ENCODE data around the gene ASCC2. TPM values are rescaled to one million over a fixed set of nuclear protein-coding genes. Genes with fewer than 3 reads are reported as not detected.
"Not testable (repeated sequence)": the region's sequence is repeated elsewhere in the genome, so short reads cannot be mapped to it uniquely, and the experiment has no call there.

ASCC2 gene
- polyA plus RNA-seq, 4 donors, result 38.3 to 80.1 (median 57.9) TPM

DNA sequence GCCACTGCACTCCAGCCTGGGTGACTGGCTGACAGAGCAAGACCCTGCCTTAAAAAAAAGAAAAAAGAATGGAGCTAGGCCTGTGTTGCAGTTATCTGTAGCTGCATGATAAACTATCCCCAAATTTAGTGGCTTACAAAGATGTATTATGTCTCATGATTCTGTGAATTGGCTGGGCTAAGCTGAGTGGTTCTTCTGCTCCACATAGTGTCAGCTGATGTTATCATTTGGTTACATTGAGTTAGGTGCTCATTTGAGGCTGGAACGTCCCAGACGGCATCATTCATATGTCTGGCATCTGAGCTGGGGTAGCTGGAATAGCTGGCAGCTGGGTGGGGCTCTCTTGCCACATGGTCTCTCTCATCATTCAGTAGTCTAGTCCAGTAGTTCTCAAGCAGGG is 8.2 kb upstream of the ASCC2 start:
- DNase-seq, result no peak
- no peak overlapping the region for H3K4me3 ChIP-seq (ENCODE audit: low read depth in 1 of 3, low read length in 3 of 3)
- H3K9me3 ChIP-seq (ENCODE audit: control insufficient read depth in 2 of 2, insufficient read depth in 1 of 2, low read depth in 1 of 2, low read length in 1 of 2), result peaks cover 0 to 8% of the 10 kb centered on the region in 2 donors
- no peak for FAIRE-seq
- no peak overlapping the region for H3K27ac ChIP-seq (ENCODE audit: low read depth in 1 of 3, low read length in 2 of 3)
- 93 to 96% (median 95%) methylated on average over 2 of the region's 2 CpGs for WGBS, 3 donors
- H3K27me3 ChIP-seq (ENCODE audit: control insufficient read depth in 3 of 3, insufficient read depth in 3 of 3, low read length in 3 of 3), result no peaks in the 10 kb centered on the region
- no peaks in the 10 kb centered on the region for H3K36me3 ChIP-seq (ENCODE audit: control insufficient read depth in 3 of 3, insufficient read depth in 2 of 3, low read depth in 1 of 3, low read length in 3 of 3)
- no peaks in the 10 kb centered on the region for H3K4me1 ChIP-seq (ENCODE audit: control insufficient read depth in 3 of 3, insufficient read depth in 2 of 3, low read depth in 1 of 3, low read length in 2 of 3)

DNA sequence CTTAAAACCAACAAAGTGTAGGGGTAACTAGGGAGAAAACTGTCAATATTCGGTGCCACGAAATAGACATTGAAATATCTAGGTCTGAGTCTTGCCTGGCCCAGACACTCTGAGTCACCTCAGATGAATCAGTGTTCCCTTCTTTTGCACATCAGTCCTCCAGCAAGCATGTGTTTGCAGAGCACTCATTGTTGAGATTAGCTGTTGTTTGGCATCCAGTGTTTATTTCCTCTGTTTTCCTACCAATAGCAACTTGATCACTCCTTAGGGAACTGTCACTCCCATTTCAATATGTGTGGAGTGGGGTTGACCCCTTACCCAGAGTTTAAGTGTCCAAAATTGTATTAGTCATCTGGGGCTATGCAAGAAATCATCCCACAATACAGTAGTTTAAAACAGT is 4.7 kb upstream of the ASCC2 start:
- Histone ChIP-seq H3K27ac (ENCODE audit: low read depth in 1 of 3, low read length in 2 of 3) (no peak overlapping the region), H3K9me3 (ENCODE audit: control insufficient read depth in 2 of 2, insufficient read depth in 1 of 2, low read depth in 1 of 2, low read length in 1 of 2) (peaks cover 0 to 8% of the 10 kb centered on the region in 2 donors), H3K4me3 (ENCODE audit: low read depth in 1 of 3, low read length in 3 of 3) (no peak overlapping the region), H3K36me3 (ENCODE audit: control insufficient read depth in 3 of 3, insufficient read depth in 2 of 3, low read depth in 1 of 3, low read length in 3 of 3) (no peaks in the 10 kb centered on the region), H3K4me1 (ENCODE audit: control insufficient read depth in 3 of 3, insufficient read depth in 2 of 3, low read depth in 1 of 3, low read length in 2 of 3) (no peaks in the 10 kb centered on the region), H3K27me3 (ENCODE audit: control insufficient read depth in 3 of 3, insufficient read depth in 3 of 3, low read length in 3 of 3) (no peaks in the 10 kb centered on the region)
- 55 to 85% (median 79%) methylated on average over 2 of the region's 2 CpGs for WGBS, 3 donors
- FAIRE-seq (no peak), DNase-seq (peak in 1 of 2 donors; percentile 2)

DNA sequence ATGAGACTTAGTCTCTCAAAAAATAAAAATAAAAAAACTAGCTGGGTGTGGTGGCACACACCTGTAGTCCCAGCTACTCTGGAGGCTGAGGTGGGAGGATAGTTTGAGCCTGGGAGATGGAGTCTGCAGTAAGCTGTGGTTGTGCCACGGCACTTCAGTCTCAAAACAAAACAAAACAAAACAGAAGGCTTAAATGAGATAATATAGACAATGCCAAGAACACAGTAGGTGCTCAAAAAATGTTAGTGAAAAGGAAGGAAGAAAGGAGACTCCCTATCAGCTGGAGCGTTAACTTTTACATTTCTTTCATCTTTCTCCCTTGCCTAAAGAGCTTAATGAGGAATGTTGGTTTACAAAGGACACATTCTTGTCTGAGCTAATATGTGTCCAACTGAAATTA is 4.1 kb upstream of the ASCC2 start:
- Histone ChIP-seq H3K9me3 (ENCODE audit: control insufficient read depth in 2 of 2, insufficient read depth in 1 of 2, low read depth in 1 of 2, low read length in 1 of 2) (peaks cover 0 to 8% of the 10 kb centered on the region in 2 donors), H3K36me3 (ENCODE audit: control insufficient read depth in 3 of 3, insufficient read depth in 2 of 3, low read depth in 1 of 3, low read length in 3 of 3) (no peaks in the 10 kb centered on the region), H3K27ac (ENCODE audit: low read depth in 1 of 3, low read length in 2 of 3) (no peak overlapping the region), H3K27me3 (ENCODE audit: control insufficient read depth in 3 of 3, insufficient read depth in 3 of 3, low read length in 3 of 3) (no peaks in the 10 kb centered on the region), H3K4me3 (ENCODE audit: low read depth in 1 of 3, low read length in 3 of 3) (no peak overlapping the region), H3K4me1 (ENCODE audit: control insufficient read depth in 3 of 3, insufficient read depth in 2 of 3, low read depth in 1 of 3, low read length in 2 of 3) (no peaks in the 10 kb centered on the region)
- no peak for FAIRE-seq
- WGBS, 3 donors, result 67 to 80% (median 77%) methylated on average over 2 of the region's 2 CpGs
- no peak for DNase-seq

DNA sequence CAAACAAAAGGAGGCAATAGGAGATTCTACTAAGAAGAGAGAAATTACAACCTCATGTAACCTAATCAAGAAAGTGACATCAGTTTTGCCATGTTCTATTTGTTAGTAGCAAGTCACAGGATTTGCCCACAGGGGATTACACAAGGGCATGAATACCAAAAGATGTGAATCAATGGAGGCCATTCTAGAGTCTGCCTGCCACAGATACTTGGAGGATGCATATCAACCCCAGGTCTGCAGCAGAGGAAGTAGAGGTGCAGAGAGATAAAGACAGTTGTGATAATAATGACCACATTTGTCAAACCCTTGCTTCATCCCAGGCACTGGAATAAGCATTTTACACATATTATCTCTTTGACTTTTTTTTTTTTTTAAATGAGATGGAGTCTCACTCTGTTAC is 2.4 kb upstream of the ASCC2 start:
- FAIRE-seq (no peak), DNase-seq (no peak)
- H3K4me1 ChIP-seq (ENCODE audit: control insufficient read depth in 3 of 3, insufficient read depth in 2 of 3, low read depth in 1 of 3, low read length in 2 of 3), result no peaks in the 10 kb centered on the region
- H3K9me3 ChIP-seq (ENCODE audit: control insufficient read depth in 2 of 2, insufficient read depth in 1 of 2, low read depth in 1 of 2, low read length in 1 of 2), result no peaks in the 10 kb centered on the region
- no peaks in the 10 kb centered on the region for H3K36me3 ChIP-seq (ENCODE audit: control insufficient read depth in 3 of 3, insufficient read depth in 2 of 3, low read depth in 1 of 3, low read length in 3 of 3)
- H3K27me3 ChIP-seq (ENCODE audit: control insufficient read depth in 3 of 3, insufficient read depth in 3 of 3, low read length in 3 of 3), result no peaks in the 10 kb centered on the region
- H3K4me3 ChIP-seq (ENCODE audit: low read depth in 1 of 3, low read length in 3 of 3), result no peak overlapping the region
- no peak overlapping the region for H3K27ac ChIP-seq (ENCODE audit: low read depth in 1 of 3, low read length in 2 of 3)

DNA sequence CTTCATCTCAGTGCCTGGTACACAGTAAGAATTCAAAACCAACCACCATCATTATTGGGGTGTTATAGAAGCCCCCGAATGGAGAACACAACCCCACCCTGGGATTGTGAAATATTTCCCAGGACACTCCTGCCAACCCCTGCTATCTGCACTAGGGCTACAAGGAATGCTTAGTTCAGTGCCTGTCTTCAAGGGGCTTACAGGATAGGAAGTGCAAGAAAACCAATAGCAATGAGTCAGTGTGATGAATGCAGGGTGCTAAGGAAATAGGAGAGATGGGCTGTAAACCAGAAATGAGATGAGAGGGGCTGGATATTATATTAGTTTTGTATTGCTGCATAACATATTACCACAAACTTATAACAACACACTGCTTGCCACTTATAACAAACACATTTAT is 965 bp upstream of the ASCC2 start:
- H3K27me3 ChIP-seq (ENCODE audit: control insufficient read depth in 3 of 3, insufficient read depth in 3 of 3, low read length in 3 of 3), result no peaks in the 10 kb centered on the region
- 20 to 80% (median 70%) methylated on average over 1 of the region's 1 CpG for WGBS, 3 donors
- H3K9me3 ChIP-seq (ENCODE audit: control insufficient read depth in 2 of 2, insufficient read depth in 1 of 2, low read depth in 1 of 2, low read length in 1 of 2), result no peaks in the 10 kb centered on the region
- H3K36me3 ChIP-seq (ENCODE audit: control insufficient read depth in 3 of 3, insufficient read depth in 2 of 3, low read depth in 1 of 3, low read length in 3 of 3), result peaks cover 0 to 8% (median 1%) of the 10 kb centered on the region in 3 donors
- H3K4me1 ChIP-seq (ENCODE audit: control insufficient read depth in 3 of 3, insufficient read depth in 2 of 3, low read depth in 1 of 3, low read length in 2 of 3), result no peaks in the 10 kb centered on the region
- H3K4me3 ChIP-seq (ENCODE audit: low read depth in 1 of 3, low read length in 3 of 3), result no peak overlapping the region
- FAIRE-seq (no peak), DNase-seq (no peak)
- H3K27ac ChIP-seq (ENCODE audit: low read depth in 1 of 3, low read length in 2 of 3), result no peak overlapping the region

DNA sequence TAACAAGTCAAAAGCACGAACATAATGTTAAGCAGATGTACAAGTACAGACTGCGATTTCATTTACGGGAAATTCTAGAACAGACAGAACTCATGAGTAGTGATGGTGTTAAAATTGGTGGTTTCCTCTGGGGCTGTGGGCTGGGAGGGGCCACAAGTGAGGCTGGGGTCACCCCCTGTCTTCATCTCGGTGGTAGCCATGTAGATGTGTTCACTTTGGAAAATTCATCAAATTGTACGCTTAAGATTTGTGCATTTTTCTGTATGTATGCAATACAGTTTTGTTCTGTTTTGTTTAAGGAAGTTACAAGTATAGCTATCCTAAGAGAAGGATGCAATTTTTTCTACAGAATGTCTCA is 504 bp upstream of the ASCC2 start:
- Histone ChIP-seq H3K36me3 (ENCODE audit: control insufficient read depth in 3 of 3, insufficient read depth in 2 of 3, low read depth in 1 of 3, low read length in 3 of 3) (peaks cover under 1 to 11% (median 2%) of the 10 kb centered on the region in 3 donors), H3K4me1 (ENCODE audit: control insufficient read depth in 3 of 3, insufficient read depth in 2 of 3, low read depth in 1 of 3, low read length in 2 of 3) (no peaks in the 10 kb centered on the region), H3K27ac (ENCODE audit: low read depth in 1 of 3, low read length in 2 of 3) (peak overlapping the region; percentile 49 to 71 (median 56)), H3K9me3 (ENCODE audit: control insufficient read depth in 2 of 2, insufficient read depth in 1 of 2, low read depth in 1 of 2, low read length in 1 of 2) (no peaks in the 10 kb centered on the region), H3K4me3 (ENCODE audit: low read depth in 1 of 3, low read length in 3 of 3) (peak overlapping the region in 2 of 3 donors; percentile 38 to 89), H3K27me3 (ENCODE audit: control insufficient read depth in 3 of 3, insufficient read depth in 3 of 3, low read length in 3 of 3) (no peaks in the 10 kb centered on the region)
- DNase-seq (no peak), FAIRE-seq (no peak)
- 23 to 26% (median 25%) methylated on average over 5 of the region's 5 CpGs for WGBS, 3 donors

DNA sequence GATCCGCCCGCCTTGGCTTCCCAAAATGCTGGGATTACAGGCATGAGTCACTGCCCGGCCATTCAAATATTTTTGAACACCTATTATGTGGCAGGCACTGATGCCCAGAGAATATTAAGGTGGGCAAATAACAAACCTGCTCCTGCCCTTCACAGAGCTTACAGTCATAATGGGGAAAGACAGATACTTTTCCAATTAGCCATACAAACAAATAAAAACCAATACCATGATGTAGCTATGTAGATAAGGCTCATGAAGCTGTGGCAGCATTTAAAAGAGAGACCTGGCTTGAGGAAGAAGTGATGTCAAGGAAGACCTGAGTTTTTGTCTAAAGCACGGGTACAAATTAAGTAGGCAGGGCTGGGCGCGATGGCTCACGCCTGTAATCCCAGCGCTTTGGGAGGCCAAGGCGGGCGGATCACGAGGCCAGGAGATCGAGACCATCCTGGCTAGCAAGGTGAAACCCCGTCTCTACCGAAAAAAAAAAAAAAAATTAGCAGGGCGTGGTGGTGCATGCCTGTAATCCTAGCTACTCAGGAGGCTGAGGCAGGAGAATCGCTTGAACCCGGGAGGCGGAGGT is 1.2 kb downstream of the ASCC2 start:
- not testable (repeated sequence) for DNase-seq; H3K27ac ChIP-seq (ENCODE audit: low read depth in 1 of 3, low read length in 2 of 3); FAIRE-seq; H3K27me3 ChIP-seq (ENCODE audit: control insufficient read depth in 3 of 3, insufficient read depth in 3 of 3, low read length in 3 of 3); H3K4me1 ChIP-seq (ENCODE audit: control insufficient read depth in 3 of 3, insufficient read depth in 2 of 3, low read depth in 1 of 3, low read length in 2 of 3); H3K9me3 ChIP-seq (ENCODE audit: control insufficient read depth in 2 of 2, insufficient read depth in 1 of 2, low read depth in 1 of 2, low read length in 1 of 2)
- peaks cover 4 to 26% (median 7%) of the 10 kb centered on the region in 3 donors for H3K36me3 ChIP-seq (ENCODE audit: control insufficient read depth in 3 of 3, insufficient read depth in 2 of 3, low read depth in 1 of 3, low read length in 3 of 3)
- H3K4me3 ChIP-seq (ENCODE audit: low read depth in 1 of 3, low read length in 3 of 3), result peak overlapping the region in 2 of 3 donors; percentile 84 to 89
- WGBS, 3 donors, result 87 to 92% (median 87%) methylated on average over 18 of the region's 18 CpGs

DNA sequence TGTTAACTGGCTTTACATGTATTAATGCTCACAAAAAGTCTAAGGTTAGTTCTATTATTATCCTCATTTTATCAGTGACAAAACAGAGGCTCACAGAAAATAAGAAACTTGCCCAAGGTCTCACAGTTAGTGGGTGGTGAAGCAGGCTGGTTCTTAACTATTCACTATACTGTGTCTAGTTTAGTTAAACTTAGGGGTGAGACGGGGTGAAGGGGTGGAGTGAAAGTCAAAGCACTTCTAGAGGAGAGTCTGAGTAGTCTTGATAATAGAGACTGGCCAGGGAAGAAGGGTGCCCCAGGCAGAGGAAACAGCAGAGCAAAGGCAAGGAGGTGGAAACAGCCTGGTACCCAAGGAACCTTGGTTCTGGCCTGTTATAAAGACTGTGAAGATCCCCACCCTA is 4.0 kb downstream of the ASCC2 start:
- DNase-seq (no peak), FAIRE-seq (no peak)
- H3K4me1 ChIP-seq (ENCODE audit: control insufficient read depth in 3 of 3, insufficient read depth in 2 of 3, low read depth in 1 of 3, low read length in 2 of 3), result no peaks in the 10 kb centered on the region
- peaks cover 4 to 40% (median 13%) of the 10 kb centered on the region in 3 donors for H3K36me3 ChIP-seq (ENCODE audit: control insufficient read depth in 3 of 3, insufficient read depth in 2 of 3, low read depth in 1 of 3, low read length in 3 of 3)
- no peak overlapping the region for H3K27ac ChIP-seq (ENCODE audit: low read depth in 1 of 3, low read length in 2 of 3)
- no peaks in the 10 kb centered on the region for H3K9me3 ChIP-seq (ENCODE audit: control insufficient read depth in 2 of 2, insufficient read depth in 1 of 2, low read depth in 1 of 2, low read length in 1 of 2)
- H3K27me3 ChIP-seq (ENCODE audit: control insufficient read depth in 3 of 3, insufficient read depth in 3 of 3, low read length in 3 of 3), result no peaks in the 10 kb centered on the region
- H3K4me3 ChIP-seq (ENCODE audit: low read depth in 1 of 3, low read length in 3 of 3), result no peak overlapping the region
- WGBS, 3 donors, result 88 to 96% (median 95%) methylated on average over 1 of the region's 1 CpG

DNA sequence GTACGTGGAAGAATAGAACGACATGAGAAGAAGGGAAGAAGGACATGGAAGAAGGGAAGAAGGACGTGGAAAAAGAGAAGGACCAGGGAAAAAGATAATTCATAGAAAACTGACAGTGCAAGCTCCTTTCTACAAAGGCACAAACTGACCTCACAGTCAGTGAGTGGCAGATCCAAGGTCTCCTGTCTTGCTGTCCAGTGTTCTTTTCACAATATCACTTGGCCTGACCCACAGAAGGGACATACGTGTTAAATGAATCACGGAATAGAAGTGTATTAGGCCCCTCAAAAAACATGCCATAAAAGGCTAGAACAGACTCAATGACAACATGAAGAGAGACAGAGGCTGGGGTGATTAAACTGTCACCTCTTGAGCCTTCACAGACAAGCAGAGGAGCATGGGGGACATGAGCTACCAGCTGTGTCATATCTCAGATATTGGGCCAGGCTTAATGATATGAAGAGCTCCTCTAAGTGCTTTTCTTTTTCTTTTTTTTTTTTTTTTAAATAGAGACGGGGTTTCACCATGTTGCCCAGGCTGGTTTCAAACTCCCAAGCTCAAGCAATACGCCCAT is 4.6 kb downstream of the ASCC2 start:
- Histone ChIP-seq H3K27me3 (ENCODE audit: control insufficient read depth in 3 of 3, insufficient read depth in 3 of 3, low read length in 3 of 3) (no peaks in the 10 kb centered on the region), H3K9me3 (ENCODE audit: control insufficient read depth in 2 of 2, insufficient read depth in 1 of 2, low read depth in 1 of 2, low read length in 1 of 2) (no peaks in the 10 kb centered on the region), H3K27ac (ENCODE audit: low read depth in 1 of 3, low read length in 2 of 3) (no peak overlapping the region), H3K4me1 (ENCODE audit: control insufficient read depth in 3 of 3, insufficient read depth in 2 of 3, low read depth in 1 of 3, low read length in 2 of 3) (no peaks in the 10 kb centered on the region), H3K4me3 (ENCODE audit: low read depth in 1 of 3, low read length in 3 of 3) (no peak overlapping the region), H3K36me3 (ENCODE audit: control insufficient read depth in 3 of 3, insufficient read depth in 2 of 3, low read depth in 1 of 3, low read length in 3 of 3) (peaks cover 5 to 45% (median 13%) of the 10 kb centered on the region in 3 donors)
- no peak for DNase-seq
- WGBS, 3 donors, result 90 to 97% (median 92%) methylated on average over 6 to 7 of the region's 7 CpGs
- no peak for FAIRE-seq
